22Rv1 (cell line): ENCODE results near the gene UCN3.

Experiments
- ZFX ChIP-seq: fragments of 450-650 bp; IDR thresholded peaks from 2 replicates; pipeline ENCODE4 v1.6.1; 2017; ENCODE audit warnings: antibody characterized with exemption, borderline replicate concordance
- TF ChIP-seq, protein P1 (sequence below): fragments of 450-650 bp; IDR thresholded peaks from 2 replicates; pipeline ENCODE4 v1.5.1; 2017; ENCODE audit warnings: mild to moderate bottlenecking

DNA sequence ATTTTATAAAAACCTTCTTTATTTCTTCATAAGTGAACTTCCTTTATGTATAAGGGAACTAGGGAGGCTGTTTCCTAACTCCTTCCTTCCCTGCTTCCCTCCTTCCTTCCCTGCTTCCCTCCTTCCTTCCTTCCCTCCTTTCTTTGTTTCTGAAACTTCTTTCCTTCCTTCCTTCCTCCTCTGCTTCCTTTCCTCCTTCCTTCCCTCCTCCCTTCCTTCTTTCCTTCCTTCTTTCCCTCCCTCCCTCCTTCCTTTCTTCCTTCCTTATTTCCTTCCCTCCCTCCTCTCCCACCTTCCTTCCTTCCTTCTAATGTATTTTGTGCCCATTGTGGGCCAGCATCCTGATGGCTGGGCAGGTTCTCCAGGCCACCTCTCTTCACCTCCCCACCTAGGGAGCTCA lies 26.8 kb upstream of the UCN3 start:
- TF ChIP-seq, protein P1, sequence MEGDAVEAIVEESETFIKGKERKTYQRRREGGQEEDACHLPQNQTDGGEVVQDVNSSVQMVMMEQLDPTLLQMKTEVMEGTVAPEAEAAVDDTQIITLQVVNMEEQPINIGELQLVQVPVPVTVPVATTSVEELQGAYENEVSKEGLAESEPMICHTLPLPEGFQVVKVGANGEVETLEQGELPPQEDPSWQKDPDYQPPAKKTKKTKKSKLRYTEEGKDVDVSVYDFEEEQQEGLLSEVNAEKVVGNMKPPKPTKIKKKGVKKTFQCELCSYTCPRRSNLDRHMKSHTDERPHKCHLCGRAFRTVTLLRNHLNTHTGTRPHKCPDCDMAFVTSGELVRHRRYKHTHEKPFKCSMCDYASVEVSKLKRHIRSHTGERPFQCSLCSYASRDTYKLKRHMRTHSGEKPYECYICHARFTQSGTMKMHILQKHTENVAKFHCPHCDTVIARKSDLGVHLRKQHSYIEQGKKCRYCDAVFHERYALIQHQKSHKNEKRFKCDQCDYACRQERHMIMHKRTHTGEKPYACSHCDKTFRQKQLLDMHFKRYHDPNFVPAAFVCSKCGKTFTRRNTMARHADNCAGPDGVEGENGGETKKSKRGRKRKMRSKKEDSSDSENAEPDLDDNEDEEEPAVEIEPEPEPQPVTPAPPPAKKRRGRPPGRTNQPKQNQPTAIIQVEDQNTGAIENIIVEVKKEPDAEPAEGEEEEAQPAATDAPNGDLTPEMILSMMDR = no peak
- no peak for TF ChIP-seq ZFX
